Tibial artery (tissue), 4 donors: ENCODE data around the gene TFF2.

ENCODE experiments used
- DNase-seq, 2 donors: peaks; one replicate each; pipeline ENCODE4 v3.0.0-alpha.2; 2019
- H3K27ac ChIP-seq, 2 donors: fragments of 200-600 bp; sonication (generic) in 1 of 2; 1 replicate in 1 of 2; 2 replicates in 1 of 2; pipeline ENCODE4 v1.5.1; 2018 to 2019; ENCODE audit warnings: mild to moderate bottlenecking in 1 of 2
- H3K27me3 ChIP-seq, 2 donors: fragments of 200-600 bp; sonication (generic) in 1 of 2; one replicate each; pipeline versions ENCODE4 v1.5.1 to v1.6.0; 2016 to 2019
- H3K36me3 ChIP-seq, 3 donors: fragments of 200-600 bp; sonication (generic) in 2 of 3; one replicate each; pipeline ENCODE4 v1.5.1; 2016 to 2019; ENCODE audit warnings: mild to moderate bottlenecking in 2 of 3
- H3K4me1 ChIP-seq, 4 donors: fragments of 200-600 bp; sonication (generic) in 2 of 4; 1 replicate in 3 of 4; 2 replicates in 1 of 4; pipeline ENCODE4 v1.5.1; 2016 to 2019
- H3K4me3 ChIP-seq, 2 donors: fragments of 200-600 bp; sonication (generic) in 1 of 2; 1 replicate in 1 of 2; 2 replicates in 1 of 2; pipeline ENCODE4 v1.5.1; 2018 to 2019; ENCODE audit warnings: mild to moderate bottlenecking in 2 of 2
- H3K9me3 ChIP-seq, 3 donors: fragments of 200-600 bp; sonication (generic) in 1 of 3; one replicate each; pipeline ENCODE4 v1.5.1; 2016 to 2019
- intact Hi-C: fragments of 100-400 bp; cut with DNase I; formaldehyde crosslinking; loops from one replicate; pipeline ENCODE4 v1.15.0; 2023; ENCODE audit warnings: low total_unique reads
- TF ChIP-seq, protein P1 (sequence below), 2 experiments: fragments of 200-600 bp in 1 of 2; fragments of 450-650 bp in 1 of 2; IDR thresholded peaks; one replicate each; pipeline ENCODE4 v1.5.1; 2017 to 2019; ENCODE audit warnings: antibody characterized with exemption in 2 of 2, mild to moderate bottlenecking in 1 of 2, moderate library complexity in 1 of 2

Gene TFF2

DNA sequence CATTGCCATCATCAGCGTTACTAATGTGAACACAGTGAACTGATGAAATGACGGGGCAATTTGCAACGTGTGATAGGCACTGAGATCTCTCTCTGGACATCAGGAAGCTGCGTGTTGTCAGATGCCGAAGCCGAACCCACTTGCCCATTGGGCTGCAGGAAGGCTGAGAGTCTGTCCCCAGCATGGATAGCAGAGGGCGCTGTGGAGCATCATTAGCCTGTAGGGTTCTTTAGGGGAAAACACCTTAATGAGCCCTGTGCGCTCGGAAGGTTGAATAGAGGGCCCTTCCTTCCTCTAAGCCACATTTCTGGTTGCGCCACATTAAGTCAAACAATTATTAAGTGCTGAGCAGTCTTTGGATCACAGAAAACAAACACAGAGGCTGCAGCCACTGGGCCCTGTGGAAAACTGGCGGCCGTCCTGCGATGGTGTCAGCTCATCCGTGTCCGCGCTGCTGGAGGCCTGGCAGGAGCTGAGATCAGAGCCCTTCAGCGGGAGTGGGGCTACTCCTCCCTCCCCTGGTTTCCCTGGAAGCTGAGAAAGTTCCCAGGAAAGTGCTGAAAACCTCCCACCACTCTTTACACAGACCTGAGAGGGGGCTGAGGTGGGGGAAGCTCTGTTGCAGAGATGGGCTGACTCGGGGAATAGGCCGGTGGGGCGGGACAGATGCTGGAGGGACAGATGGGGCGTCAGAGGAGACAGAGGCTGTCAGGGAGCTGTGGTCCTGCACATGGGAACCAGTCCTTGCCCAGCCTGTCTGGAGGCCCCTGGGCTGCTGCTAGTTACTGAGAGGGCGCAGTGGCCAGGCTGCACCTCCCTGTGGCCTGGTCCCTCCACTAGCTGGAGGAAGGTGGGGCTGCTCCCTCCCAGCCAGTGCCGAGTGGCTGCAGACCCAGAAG lies 12.7 kb downstream of the TFF2 start:
- intact Hi-C loops: loop anchor here (5.0 kb wide), 1 partner anchor 664 kb away; no protein-coding TSS in a partner anchor
- Histone ChIP-seq H3K36me3 (no peaks in the 10 kb centered on the region), H3K4me1 (peaks cover 0 to 8% (median 0%) of the 10 kb centered on the region in 4 donors), H3K27ac (no peak overlapping the region), H3K4me3 (no peak overlapping the region), H3K9me3 (no peaks in the 10 kb centered on the region), H3K27me3 (peaks cover 0 to 33% of the 10 kb centered on the region in 2 donors)
- DNase-seq: peak in 1 of 2 donors; percentile 58
- TF ChIP-seq, protein P1, sequence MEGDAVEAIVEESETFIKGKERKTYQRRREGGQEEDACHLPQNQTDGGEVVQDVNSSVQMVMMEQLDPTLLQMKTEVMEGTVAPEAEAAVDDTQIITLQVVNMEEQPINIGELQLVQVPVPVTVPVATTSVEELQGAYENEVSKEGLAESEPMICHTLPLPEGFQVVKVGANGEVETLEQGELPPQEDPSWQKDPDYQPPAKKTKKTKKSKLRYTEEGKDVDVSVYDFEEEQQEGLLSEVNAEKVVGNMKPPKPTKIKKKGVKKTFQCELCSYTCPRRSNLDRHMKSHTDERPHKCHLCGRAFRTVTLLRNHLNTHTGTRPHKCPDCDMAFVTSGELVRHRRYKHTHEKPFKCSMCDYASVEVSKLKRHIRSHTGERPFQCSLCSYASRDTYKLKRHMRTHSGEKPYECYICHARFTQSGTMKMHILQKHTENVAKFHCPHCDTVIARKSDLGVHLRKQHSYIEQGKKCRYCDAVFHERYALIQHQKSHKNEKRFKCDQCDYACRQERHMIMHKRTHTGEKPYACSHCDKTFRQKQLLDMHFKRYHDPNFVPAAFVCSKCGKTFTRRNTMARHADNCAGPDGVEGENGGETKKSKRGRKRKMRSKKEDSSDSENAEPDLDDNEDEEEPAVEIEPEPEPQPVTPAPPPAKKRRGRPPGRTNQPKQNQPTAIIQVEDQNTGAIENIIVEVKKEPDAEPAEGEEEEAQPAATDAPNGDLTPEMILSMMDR (IDR thresholded peaks at IDR 0.05): peak; percentile 18 to 21

DNA sequence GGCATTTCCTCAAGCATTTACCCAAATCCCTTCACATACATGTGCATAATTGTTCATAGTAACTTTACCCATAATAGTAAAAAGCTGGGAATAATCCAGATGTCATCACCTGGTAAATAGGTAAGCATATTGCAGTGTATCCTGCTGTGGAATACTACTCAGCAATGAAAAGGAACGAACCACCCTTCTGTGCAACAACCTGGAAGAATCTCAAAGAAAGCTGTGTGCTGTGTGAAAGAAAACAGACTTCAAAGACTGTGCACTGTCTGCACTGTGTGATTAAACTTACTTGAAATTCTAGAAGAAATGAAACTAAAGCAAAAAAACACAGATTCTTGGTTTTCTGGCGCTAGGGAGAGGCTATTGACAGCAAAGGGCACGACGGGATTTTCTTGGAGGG lies 13.5 kb downstream of the TFF2 start:
- H3K27ac ChIP-seq: no peak overlapping the region
- TF ChIP-seq, protein P1 (IDR thresholded peaks at IDR 0.05): no peak
- no peak for DNase-seq
- intact Hi-C loops: loop anchor here (5.0 kb wide), 1 partner anchor 665 kb away; no protein-coding TSS in a partner anchor
- H3K4me3 ChIP-seq: no peak overlapping the region
- H3K27me3 ChIP-seq: peaks cover 0 to 36% of the 10 kb centered on the region in 2 donors
- peaks cover 0 to 8% (median 0%) of the 10 kb centered on the region in 4 donors for H3K4me1 ChIP-seq
- peaks cover 0 to under 1% (median 0%) of the 10 kb centered on the region in 3 donors for H3K9me3 ChIP-seq
- H3K36me3 ChIP-seq: no peaks in the 10 kb centered on the region

- intact Hi-C loops: loop anchor here (5.0 kb wide), 1 partner anchor 666 kb away; no protein-coding TSS in a partner anchor
Measured at GRCh38 chr21:42336054-42336453, 14.7 kb downstream of the TFF2 start.

DNA sequence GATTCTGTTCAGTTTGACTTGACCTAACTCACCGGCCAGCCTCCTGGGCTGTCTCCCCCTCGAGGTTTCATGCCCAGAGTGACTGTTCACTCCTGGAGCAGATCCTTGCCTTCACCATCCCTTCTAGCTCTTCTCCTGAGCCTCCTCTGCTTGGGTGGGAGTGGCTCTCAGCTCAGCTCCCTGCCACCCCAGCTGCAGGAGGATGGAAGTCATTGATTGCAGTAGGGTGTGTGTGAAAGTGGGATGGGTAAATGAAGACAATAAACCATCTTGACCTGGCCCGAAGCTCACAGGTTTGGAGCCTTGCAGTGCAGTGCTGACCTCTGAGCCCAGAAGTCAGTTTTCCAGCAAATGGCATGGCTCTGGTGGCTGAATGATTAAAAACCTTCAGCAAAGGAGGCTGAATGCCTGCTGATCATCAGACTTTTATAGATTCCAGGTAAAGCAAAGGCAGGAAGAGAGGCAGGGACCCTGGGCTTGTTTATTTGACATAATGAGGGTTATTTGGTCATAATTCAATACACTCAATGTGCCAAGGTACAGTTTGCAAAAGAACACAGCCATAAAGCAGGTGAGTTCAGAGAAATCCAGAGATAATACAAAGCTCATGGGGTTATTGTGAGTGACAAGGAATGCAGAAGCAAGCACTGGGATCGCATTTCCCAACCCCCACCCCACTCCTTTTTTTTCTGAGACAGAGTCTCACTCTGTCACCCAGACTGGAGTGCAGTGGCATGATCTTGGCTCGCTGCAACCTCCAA lies 18.1 kb downstream of the TFF2 start:
- DNase-seq: no peak
- Histone ChIP-seq H3K4me3 (no peak overlapping the region), H3K9me3 (peaks cover 0 to 10% (median 0%) of the 10 kb centered on the region in 3 donors), H3K4me1 (no peaks in the 10 kb centered on the region), H3K36me3 (no peaks in the 10 kb centered on the region), H3K27me3 (peaks cover 0 to 41% of the 10 kb centered on the region in 2 donors), H3K27ac (no peak overlapping the region)
- TF ChIP-seq, protein P1 (IDR thresholded peaks at IDR 0.05): no peak
- intact Hi-C loops: no loop called here

More at GRCh38 chr21:42336054-42336453, 14.7 kb downstream of the TFF2 start:
- H3K36me3 ChIP-seq: no peaks in the 10 kb centered on the region
- DNase-seq: no peak
- peaks cover 0 to 36% of the 10 kb centered on the region in 2 donors for H3K27me3 ChIP-seq
- H3K27ac ChIP-seq: no peak overlapping the region
- TF ChIP-seq, protein P1 (IDR thresholded peaks at IDR 0.05): no peak
- H3K4me3 ChIP-seq: no peak overlapping the region
- peaks cover 0 to 8% (median 0%) of the 10 kb centered on the region in 4 donors for H3K4me1 ChIP-seq
- peaks cover 0 to 10% (median 0%) of the 10 kb centered on the region in 3 donors for H3K9me3 ChIP-seq

DNA sequence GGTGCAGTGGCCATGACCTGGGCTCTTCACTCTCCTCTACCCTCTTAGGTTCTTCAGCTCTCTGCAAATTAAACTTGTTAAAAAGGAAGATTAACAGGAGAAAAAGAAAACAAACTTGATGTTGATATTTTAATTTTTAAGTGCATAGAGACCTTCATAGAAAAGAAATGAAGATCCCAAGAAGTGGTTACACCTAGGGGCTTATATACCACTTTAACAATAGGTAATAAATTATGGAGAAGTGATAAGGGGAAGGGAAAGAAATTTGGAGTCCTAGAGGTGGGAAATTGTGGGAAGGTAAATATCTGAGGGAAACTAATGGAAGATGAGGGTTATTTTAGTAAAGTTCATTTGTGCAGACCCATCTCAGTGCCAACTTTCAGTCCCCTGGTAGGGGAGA lies 19.1 kb downstream of the TFF2 start:
- peaks cover 0 to 10% (median 0%) of the 10 kb centered on the region in 3 donors for H3K9me3 ChIP-seq

More for the DNA sequence above, 19.1 kb downstream of the TFF2 start:
- Histone ChIP-seq H3K27ac (no peak overlapping the region), H3K36me3 (no peaks in the 10 kb centered on the region), H3K4me1 (no peaks in the 10 kb centered on the region), H3K27me3 (peaks cover 0 to 36% of the 10 kb centered on the region in 2 donors), H3K4me3 (no peak overlapping the region)
- TF ChIP-seq, protein P1 (IDR thresholded peaks at IDR 0.05): no peak
- no peak for DNase-seq
- intact Hi-C loops: no loop called here
